ENCODE measurements around the gene ADGRD1.

ADGRD1 gene

DNA sequence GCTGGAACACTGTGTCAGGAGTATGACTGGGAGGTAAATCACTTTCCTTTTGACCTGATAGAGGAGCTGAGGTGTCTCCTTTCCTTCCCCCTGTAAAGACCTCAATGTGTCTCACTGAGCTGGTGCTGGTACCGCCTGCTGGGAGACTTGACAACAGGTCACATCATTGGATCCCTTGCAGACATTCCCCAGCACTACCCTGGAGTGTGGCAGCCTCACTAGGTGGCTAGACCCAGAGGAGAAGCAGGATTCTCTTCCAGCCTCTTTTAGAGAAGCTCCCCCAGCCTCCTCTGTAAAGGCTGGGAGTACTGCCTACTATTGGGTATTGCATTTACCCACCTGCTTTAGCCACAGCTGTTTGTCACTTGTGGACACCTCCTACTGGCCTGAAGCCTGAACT, 223.9 kb downstream of the ADGRD1 start:
- DNase-seq = no peak

DNA sequence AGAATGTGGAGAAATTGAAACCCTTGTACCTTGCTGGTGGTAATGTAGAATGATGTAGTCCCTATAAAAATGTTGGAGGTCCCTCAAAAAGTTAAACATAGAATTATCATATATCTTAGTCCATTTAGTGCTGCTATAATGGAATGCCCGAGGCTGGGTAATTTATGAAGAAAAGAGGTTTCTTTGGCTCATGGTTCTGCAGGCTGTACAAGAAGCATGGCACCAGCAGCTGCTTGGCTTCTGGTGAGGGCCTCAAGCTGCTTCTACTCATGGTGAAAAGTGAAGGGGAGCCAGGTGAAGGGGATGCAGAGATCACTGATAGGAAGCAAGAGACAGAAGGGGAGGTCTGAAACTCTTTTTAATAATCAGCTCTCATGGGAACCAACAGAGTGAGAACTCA, 233.9 kb downstream of the ADGRD1 start:
- DNase-seq = no peak

DNA sequence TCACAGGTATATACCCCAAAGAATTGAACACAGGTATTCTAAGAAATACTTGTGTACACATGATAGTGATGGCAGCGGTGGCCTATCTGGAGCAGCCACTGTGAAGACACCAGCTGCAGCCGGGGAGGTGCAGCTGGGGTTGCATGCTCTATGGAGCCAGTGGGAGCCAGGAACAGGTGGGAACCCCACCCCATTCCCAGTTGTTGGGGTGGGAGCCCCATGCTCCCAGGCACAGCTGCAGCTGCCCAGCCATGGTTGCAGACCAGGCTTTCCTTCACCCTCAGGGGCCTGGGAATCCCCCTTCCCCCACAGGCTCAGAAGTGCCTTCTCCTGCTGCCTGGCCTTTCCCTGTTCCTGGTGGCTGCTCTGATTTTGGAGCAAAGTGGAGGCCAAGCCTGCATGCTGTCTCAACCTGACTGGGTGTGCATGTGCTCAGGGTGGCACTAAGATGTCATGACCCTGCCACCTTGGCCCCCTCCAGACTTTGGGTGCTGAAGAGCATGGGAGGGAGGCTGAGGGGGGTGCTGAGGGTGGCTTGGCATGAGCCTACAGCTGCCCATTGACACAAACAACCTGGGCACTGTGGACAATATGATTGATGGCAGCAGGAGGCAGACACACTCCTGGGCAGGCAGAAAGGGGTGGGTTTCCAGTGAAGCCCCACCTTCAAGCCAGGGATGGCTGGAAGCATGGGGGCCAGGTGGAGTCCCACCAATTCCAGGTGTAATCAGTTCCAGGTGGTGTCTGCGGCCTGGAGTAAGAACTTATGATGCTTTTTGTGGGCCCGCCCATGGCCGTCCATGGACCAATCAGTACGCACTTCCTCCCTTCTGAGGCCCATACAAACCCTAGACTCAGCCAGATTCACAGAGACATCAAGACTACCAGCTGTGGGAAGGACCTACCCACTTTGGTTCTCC, 234.7 kb downstream of the ADGRD1 start:
- DNase-seq = no peak

DNA sequence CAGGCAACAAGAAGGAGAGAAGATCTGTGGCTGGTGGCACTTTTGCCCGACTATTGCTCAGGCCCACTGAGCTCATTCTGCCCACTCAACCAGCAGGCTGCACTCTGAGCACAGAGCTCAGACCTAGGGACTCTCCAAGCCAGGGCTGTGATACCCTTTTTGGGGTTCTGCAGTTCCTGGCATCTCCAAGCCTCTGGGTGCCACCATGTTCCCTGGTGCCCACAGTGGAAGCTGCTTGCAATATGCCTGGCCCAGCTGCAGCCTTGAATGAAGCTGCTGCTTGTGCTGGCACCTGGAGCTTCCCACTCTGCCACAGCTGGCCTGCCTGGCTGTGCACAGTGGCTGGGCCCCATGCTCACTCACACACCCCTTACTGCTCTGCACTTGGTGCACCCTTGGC, 236.1 kb downstream of the ADGRD1 start:
- DNase-seq = no peak

DNA sequence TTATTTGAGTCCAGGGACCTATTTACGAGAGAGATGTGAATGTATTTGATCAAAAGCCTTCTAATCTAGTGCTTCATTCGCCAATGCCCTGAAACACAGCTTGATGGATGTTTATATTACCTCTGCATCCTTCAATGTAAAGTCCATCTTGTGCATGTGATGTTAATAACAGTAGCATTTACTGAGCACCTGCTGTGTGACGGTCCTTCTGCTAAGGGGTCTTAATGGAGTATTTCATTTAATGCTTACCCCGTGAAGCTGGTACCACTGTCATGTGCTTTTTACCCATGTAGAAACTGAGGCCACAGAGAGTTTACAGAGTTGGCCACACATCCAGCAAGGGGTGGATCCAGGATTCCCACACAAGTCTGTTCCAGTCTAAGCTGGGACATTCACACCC, 237.3 kb downstream of the ADGRD1 start:
- DNase-seq = no peak
